Activated CD4-positive, alpha-beta T cell treated with anti-CD3 and anti-CD28 coated beads, Interleukin-2, amount 10 ng/mL, durations not matched to agents 7 days and 5 days (primary cell): ENCODE data around the gene FITM2. TPM values are rescaled to one million over a fixed set of nuclear protein-coding genes. Genes with fewer than 3 reads are reported as not detected.

Experiments used
- CTCF ChIA-PET: fragments of 350-600 bp; sonication (Branson Sonifier 250); formaldehyde crosslinking; loops from one replicate; lab custom pipeline; 2021; ENCODE audit warnings: antibody characterized with exemption; lab: Charles Lee
- POLR2A ChIA-PET: fragments of 350-600 bp; sonication (Branson Sonifier 250); formaldehyde crosslinking; loops from one replicate; lab custom pipeline; 2021; ENCODE audit warnings: antibody characterized with exemption; lab: Charles Lee
- DNase-seq: peaks from one replicate; pipeline ENCODE4 v3.0.0-alpha.2; 2020
- H3K27ac Mint-ChIP-seq: one replicate; pipeline ENCODE4 v1.8.0; 2021; ENCODE audit warnings: mild to moderate bottlenecking, moderate library complexity, mixed read lengths
- H3K27me3 Mint-ChIP-seq: one replicate; pipeline ENCODE4 v1.8.0; 2021; ENCODE audit warnings: mixed read lengths
- H3K36me3 Mint-ChIP-seq: one replicate; pipeline ENCODE4 v1.8.0; 2021; ENCODE audit warnings: low read depth, mixed read lengths
- H3K4me1 Mint-ChIP-seq: one replicate; pipeline ENCODE4 v1.8.0; 2021; ENCODE audit warnings: mixed read lengths
- H3K4me3 Mint-ChIP-seq: one replicate; pipeline ENCODE4 v1.8.0; 2021; ENCODE audit warnings: mild to moderate bottlenecking, moderate library complexity, mixed read lengths
- H3K9me3 Mint-ChIP-seq: one replicate; pipeline ENCODE4 v1.8.0; 2021; ENCODE audit warnings: mixed read lengths
- total RNA-seq, 2 experiments: library from RNA; stranded (reverse); gene quantifications; one replicate each; pipeline ENCODE4 v1.2.3, GENCODE V29; 2021

Gene FITM2
- total RNA-seq, 2 experiments from 2014 or later: 4.8 to 4.9 TPM

DNA sequence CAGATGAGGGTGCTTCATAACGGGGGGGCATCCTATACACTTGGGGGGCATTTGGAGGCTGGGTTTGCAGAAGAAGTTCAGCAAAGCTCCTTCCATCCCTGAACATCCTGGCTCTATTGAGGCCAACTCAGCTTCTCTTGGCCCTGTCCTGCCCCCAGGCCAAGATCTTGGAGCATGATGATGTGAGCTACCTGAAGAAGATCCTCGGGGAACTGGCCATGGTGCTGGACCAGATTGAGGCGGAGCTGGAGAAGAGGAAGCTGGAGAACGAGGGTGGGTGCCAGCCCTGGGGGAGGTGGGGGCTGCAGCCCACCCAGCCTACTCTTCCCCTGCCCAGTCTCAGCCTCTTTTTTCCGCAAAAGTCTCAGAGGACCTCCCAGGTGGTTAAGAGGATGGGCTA lies 46.7 kb downstream of the FITM2 start:
- CTCF ChIA-PET: interaction anchor here (0.6 to 1.1 kb wide), 5 partner anchors 15 to 76 kb away, joined by 3 to 4 read pairs (median 4); no protein-coding TSS in a partner anchor
- H3K4me1 Mint-ChIP-seq: no peaks in the 10 kb centered on the region
- no peak for DNase-seq
- POLR2A ChIA-PET: no interaction called here
- H3K4me3 Mint-ChIP-seq: no peak overlapping the region
- no peaks in the 10 kb centered on the region for H3K36me3 Mint-ChIP-seq
- no peak overlapping the region for H3K27ac Mint-ChIP-seq
- no peaks in the 10 kb centered on the region for H3K27me3 Mint-ChIP-seq
- H3K9me3 Mint-ChIP-seq: no peaks in the 10 kb centered on the region

DNA sequence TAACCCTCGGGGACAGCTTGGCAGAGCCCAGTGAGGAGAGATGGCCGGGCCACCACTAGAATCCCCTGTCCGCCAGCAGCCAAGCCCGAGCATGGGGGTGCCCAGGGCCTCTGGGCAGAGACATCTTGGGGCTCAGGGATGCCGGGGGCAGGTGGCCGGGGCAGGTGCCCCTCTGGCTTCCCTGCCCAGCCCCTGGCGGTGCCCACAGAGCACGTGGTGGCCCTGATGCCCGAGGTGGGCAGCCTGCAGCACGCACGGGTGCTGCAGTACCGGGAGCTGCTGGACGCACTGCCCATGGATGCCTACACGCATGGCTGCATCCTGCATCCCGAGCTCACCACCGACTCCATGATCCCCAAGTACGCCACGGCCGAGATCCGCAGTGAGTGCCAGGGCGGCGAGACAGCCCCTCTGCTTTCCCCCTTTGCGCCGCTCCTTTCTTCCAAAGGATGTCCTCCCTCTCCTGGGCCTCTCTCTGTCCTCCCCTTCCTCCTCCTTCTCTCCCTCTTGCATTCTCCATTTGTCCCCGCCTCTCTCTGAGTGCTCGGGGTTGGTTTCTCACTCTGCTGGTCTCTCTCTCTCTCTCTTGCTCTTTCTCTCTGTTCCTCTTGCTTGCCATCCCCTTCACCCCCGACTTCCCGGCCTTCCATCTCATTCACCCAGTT lies 52.6 kb downstream of the FITM2 start:
- POLR2A ChIA-PET: no interaction called here
- H3K4me1 Mint-ChIP-seq: no peaks in the 10 kb centered on the region
- no peaks in the 10 kb centered on the region for H3K9me3 Mint-ChIP-seq
- H3K27me3 Mint-ChIP-seq: no peaks in the 10 kb centered on the region
- H3K4me3 Mint-ChIP-seq: no peak overlapping the region
- no peak for DNase-seq
- CTCF ChIA-PET: no interaction called here
- no peaks in the 10 kb centered on the region for H3K36me3 Mint-ChIP-seq
- no peak overlapping the region for H3K27ac Mint-ChIP-seq

DNA sequence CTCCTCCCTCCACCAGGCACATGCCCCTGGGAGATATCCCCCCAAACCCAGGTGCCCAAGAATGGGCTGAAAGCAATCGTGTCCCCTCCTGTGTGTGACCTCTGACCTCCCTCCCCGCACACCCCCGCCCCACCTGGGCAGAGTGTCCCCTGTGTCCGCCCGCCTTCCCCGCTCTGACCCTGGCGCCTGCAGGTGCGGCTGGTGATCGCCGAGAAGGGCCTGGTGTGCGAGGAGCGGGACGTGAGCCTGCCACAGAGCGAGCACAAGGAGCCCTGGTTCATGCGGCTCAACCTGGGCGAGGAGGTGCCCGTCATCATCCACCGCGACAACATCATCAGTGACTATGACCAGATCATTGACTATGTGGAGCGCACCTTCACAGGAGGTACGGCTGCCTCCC lies 54.0 kb downstream of the FITM2 start:
- no peaks in the 10 kb centered on the region for H3K9me3 Mint-ChIP-seq
- POLR2A ChIA-PET: no interaction called here
- no peak overlapping the region for H3K27ac Mint-ChIP-seq
- H3K4me3 Mint-ChIP-seq: no peak overlapping the region
- no peaks in the 10 kb centered on the region for H3K4me1 Mint-ChIP-seq
- no peak for DNase-seq
- no peaks in the 10 kb centered on the region for H3K27me3 Mint-ChIP-seq
- CTCF ChIA-PET: no interaction called here
- no peaks in the 10 kb centered on the region for H3K36me3 Mint-ChIP-seq

DNA sequence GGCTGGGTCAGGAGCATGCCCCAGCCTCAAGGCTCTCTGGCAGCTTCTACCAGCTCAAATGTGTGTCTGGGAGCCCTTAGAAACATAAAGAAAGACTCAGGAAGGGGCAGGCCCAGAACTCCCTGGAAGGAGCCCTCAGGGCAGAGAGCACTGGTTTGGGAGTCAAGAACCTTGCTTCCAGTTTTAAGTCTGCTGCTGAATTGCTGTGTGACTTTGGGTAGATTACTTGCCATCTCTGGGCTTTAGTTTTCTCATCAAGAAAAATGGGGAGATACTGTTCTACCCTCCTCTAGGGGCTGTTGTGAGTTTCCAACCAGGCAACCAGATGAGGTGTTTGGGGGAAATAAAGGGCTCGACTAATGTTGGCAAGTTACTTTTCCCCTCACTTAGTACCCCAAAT lies 55.1 kb downstream of the FITM2 start:
- no peak overlapping the region for H3K27ac Mint-ChIP-seq
- no peaks in the 10 kb centered on the region for H3K36me3 Mint-ChIP-seq
- H3K4me3 Mint-ChIP-seq: no peak overlapping the region
- CTCF ChIA-PET: no interaction called here
- no peaks in the 10 kb centered on the region for H3K27me3 Mint-ChIP-seq
- H3K4me1 Mint-ChIP-seq: no peaks in the 10 kb centered on the region
- POLR2A ChIA-PET: no interaction called here
- no peaks in the 10 kb centered on the region for H3K9me3 Mint-ChIP-seq
- no peak for DNase-seq

DNA sequence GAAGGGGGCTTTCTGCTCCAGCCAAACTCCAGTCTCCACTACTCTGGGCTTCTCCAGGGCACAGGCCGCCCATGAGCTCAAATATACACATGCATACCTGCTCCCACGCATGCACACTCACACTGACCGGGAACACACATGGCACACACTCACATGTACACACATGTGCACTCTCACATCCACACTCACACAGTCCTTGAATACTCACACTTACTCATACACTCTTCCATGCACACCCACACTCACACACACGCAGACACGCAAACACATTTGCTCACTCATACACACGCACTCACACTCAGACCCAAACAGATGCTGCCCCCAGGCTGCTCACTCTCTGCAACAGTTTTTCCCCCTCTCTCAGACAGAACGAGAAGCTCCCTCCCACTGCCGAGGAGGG lies 56.9 kb downstream of the FITM2 start:
- Mint-ChIP-seq H3K4me3 (no peak overlapping the region), H3K27ac (no peak overlapping the region)
- POLR2A ChIA-PET: no interaction called here

DNA sequence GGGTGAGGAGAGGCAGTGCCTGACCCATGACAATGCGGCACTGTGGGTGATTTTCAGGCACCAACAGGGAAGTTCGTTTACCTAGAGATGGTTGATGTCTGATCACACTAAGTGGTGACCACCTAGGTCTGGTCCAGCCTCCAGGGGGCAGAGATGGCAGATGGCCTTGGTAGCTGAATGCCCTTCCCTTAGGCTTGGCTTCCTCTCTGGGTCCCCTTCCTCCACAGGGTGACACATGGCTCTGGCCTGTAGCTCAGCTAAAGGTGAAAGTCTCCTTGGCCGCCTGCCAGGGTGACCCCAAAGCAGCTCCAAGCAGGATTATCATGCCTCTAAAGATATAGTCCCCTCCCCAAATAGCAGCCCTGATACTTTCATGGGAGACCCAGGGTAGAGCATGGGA lies 57.5 kb downstream of the FITM2 start:
- H3K27me3 Mint-ChIP-seq: peaks cover 2% of the 10 kb centered on the region
- no peak for DNase-seq
- no peaks in the 10 kb centered on the region for H3K36me3 Mint-ChIP-seq
- H3K9me3 Mint-ChIP-seq: no peaks in the 10 kb centered on the region
- H3K27ac Mint-ChIP-seq: no peak overlapping the region
- ChIA-PET CTCF (interaction anchor here (1.4 kb wide), 1 partner anchor 37 kb away, joined by 3 read pairs; no protein-coding TSS in a partner anchor), POLR2A (no interaction called here)
- no peaks in the 10 kb centered on the region for H3K4me1 Mint-ChIP-seq
- no peak overlapping the region for H3K4me3 Mint-ChIP-seq

More for the DNA sequence above, 56.9 kb downstream of the FITM2 start:
- DNase-seq: no peak
- H3K4me1 Mint-ChIP-seq: no peaks in the 10 kb centered on the region
- H3K9me3 Mint-ChIP-seq: no peaks in the 10 kb centered on the region
- no peaks in the 10 kb centered on the region for H3K27me3 Mint-ChIP-seq
- H3K36me3 Mint-ChIP-seq: no peaks in the 10 kb centered on the region
- CTCF ChIA-PET: interaction anchor here (1.4 kb wide), 1 partner anchor 37 kb away, joined by 3 read pairs; no protein-coding TSS in a partner anchor

Other genes with a start within 250 kb of the FITM2 start
- gene JPH2, start 124.0 kb downstream of the FITM2 start, total RNA-seq: not detected
- gene OSER1, start 100.4 kb downstream of the FITM2 start, total RNA-seq: 10 to 100 TPM; 23.7 to 25.8 TPM
- not detected for gene GDAP1L1, start 63.9 kb downstream of the FITM2 start, total RNA-seq
- gene R3HDML, start 25.8 kb upstream of the FITM2 start, total RNA-seq: not detected
- not detected for gene HNF4A, start 44.5 kb upstream of the FITM2 start, total RNA-seq
- 10 to 100 TPM; 17.1 to 19.5 TPM for gene TTPAL, start 164.7 kb upstream of the FITM2 start, total RNA-seq
- gene SERINC3, start 210.9 kb upstream of the FITM2 start, total RNA-seq: 10 to 100 TPM; 82.2 to 98.4 TPM